A673 (cell line): ENCODE data around the gene KIFAP3. TPM values are rescaled to one million over a fixed set of nuclear protein-coding genes. Genes with fewer than 3 reads are reported as not detected.
"Not testable (repeated sequence)": the region's sequence is repeated elsewhere in the genome, so short reads cannot be mapped to it uniquely, and the experiment has no call there.

ENCODE experiments used
- BruUV-seq: library from RNA; stranded (reverse); fragments of 400-500 nt; replicated peaks from 2 replicates; lab custom pipeline; 2021; lab: Mats Ljungman, UMichigan
- CTCF ChIA-PET: fragments of 300-600 bp; sonication (Branson Sonifier 250); formaldehyde crosslinking; loops from one replicate; lab custom pipeline; 2022; ENCODE audit warnings: antibody characterized with exemption; lab: Charles Lee
- POLR2A ChIA-PET: fragments of 300-600 bp; sonication (Branson Sonifier 250); formaldehyde crosslinking; loops from one replicate; lab custom pipeline; 2022; ENCODE audit warnings: antibody characterized with exemption; ENCODE audit not compliant: low non-redundant PET; lab: Charles Lee
- DNase-seq: peaks from one replicate; pipeline ENCODE4 v3.0.0-alpha.2; 2015; ENCODE audit warnings: low spot score
- H3K27ac ChIP-seq: fragments of 200-600 bp; sonication (generic); 2 replicates; pipeline ENCODE4 v1.5.1; 2016; ENCODE audit warnings: mixed run types, low read depth, mild to moderate bottlenecking, mixed read lengths, antibody characterized with exemption, low read length; ENCODE audit not compliant: poor library complexity, severe bottlenecking
- H3K27me3 ChIP-seq: fragments of 200-600 bp; sonication (generic); replicated peaks from 2 replicates; pipeline ENCODE4 v1.6.1; 2017; ENCODE audit warnings: mixed run types, low read depth, mild to moderate bottlenecking, mixed read lengths, antibody characterized with exemption, low read length; ENCODE audit not compliant: insufficient read depth, poor library complexity
- H3K36me3 ChIP-seq: fragments of 200-600 bp; sonication (generic); 2 replicates; pipeline ENCODE4 v1.6.1; 2016; ENCODE audit warnings: mixed run types, mild to moderate bottlenecking, mixed read lengths, antibody characterized with exemption, low read length; ENCODE audit not compliant: insufficient read depth, poor library complexity, severe bottlenecking
- H3K4me1 ChIP-seq: fragments of 200-600 bp; sonication (generic); 2 replicates; pipeline ENCODE4 v1.6.1; 2017; ENCODE audit warnings: mixed run types, mild to moderate bottlenecking, mixed read lengths, antibody characterized with exemption, low read length; ENCODE audit not compliant: insufficient read depth, poor library complexity, severe bottlenecking
- H3K4me3 ChIP-seq: fragments of 200-600 bp; sonication (generic); 2 replicates; pipeline ENCODE4 v1.5.1; 2016; ENCODE audit warnings: low read depth, mixed run types, mild to moderate bottlenecking, mixed read lengths, low read length; ENCODE audit not compliant: poor library complexity, severe bottlenecking
- H3K9me3 ChIP-seq: fragments of 200-600 bp; sonication (generic); 2 replicates; pipeline ENCODE4 v1.6.1; 2016; ENCODE audit warnings: mixed run types, low read depth, mild to moderate bottlenecking, mixed read lengths, antibody characterized with exemption, low read length; ENCODE audit not compliant: poor library complexity, severe bottlenecking
- EZH2 ChIP-seq: fragments of 200-600 bp; sonication (generic); IDR thresholded peaks from 2 replicates; pipeline ENCODE4 v1.6.1; 2017; ENCODE audit warnings: borderline replicate concordance, low read depth, mild to moderate bottlenecking, mixed read lengths, antibody characterized with exemption, low read length; ENCODE audit not compliant: poor library complexity, severe bottlenecking
- intact Hi-C: fragments of 100-400 bp; cut with micrococcal nuclease; formaldehyde crosslinking; loops from one replicate; pipeline ENCODE4 v1.10.0; 2022; ENCODE audit not compliant: unreplicated experiment
- total RNA-seq: library from RNA; stranded (reverse); gene quantifications from 2 replicates; pipeline ENCODE4 v1.2.3, GENCODE V29; 2021
- TF ChIP-seq, protein P1 (sequence below): fragments of 300-800, 200-600 bp; sonication (generic); conservative IDR thresholded peaks from 2 replicates; pipeline ENCODE4 v1.5.1; 2017; ENCODE audit warnings: low read depth, mild to moderate bottlenecking, antibody characterized with exemption, low read length, moderate library complexity, mixed read lengths

The KIFAP3 gene
- total RNA-seq, 1 experiment from 2014 or later: 12.7 TPM

GRCh38 chr1:170067253-170067819 lies 7.2 kb downstream of the KIFAP3 start:
- no peaks in the 10 kb centered on the region for H3K36me3 ChIP-seq
- H3K4me1 ChIP-seq: no peaks in the 10 kb centered on the region
- POLR2A ChIA-PET: no interaction called here
- DNase-seq: no peak
- intact Hi-C loops: no loop called here
- no TSS peak for BruUV-seq
- H3K9me3 ChIP-seq: no peaks in the 10 kb centered on the region
- H3K4me3 ChIP-seq: no peak overlapping the region
- CTCF ChIA-PET: no interaction called here
- H3K27ac ChIP-seq: no peak overlapping the region
- H3K27me3 ChIP-seq: no peaks in the 10 kb centered on the region
- TF ChIP-seq, protein P1, sequence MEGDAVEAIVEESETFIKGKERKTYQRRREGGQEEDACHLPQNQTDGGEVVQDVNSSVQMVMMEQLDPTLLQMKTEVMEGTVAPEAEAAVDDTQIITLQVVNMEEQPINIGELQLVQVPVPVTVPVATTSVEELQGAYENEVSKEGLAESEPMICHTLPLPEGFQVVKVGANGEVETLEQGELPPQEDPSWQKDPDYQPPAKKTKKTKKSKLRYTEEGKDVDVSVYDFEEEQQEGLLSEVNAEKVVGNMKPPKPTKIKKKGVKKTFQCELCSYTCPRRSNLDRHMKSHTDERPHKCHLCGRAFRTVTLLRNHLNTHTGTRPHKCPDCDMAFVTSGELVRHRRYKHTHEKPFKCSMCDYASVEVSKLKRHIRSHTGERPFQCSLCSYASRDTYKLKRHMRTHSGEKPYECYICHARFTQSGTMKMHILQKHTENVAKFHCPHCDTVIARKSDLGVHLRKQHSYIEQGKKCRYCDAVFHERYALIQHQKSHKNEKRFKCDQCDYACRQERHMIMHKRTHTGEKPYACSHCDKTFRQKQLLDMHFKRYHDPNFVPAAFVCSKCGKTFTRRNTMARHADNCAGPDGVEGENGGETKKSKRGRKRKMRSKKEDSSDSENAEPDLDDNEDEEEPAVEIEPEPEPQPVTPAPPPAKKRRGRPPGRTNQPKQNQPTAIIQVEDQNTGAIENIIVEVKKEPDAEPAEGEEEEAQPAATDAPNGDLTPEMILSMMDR: 0 out of 2 replicates have a peak, but pooled peaks have one; percentile 17
- TF ChIP-seq EZH2: no peak

DNA sequence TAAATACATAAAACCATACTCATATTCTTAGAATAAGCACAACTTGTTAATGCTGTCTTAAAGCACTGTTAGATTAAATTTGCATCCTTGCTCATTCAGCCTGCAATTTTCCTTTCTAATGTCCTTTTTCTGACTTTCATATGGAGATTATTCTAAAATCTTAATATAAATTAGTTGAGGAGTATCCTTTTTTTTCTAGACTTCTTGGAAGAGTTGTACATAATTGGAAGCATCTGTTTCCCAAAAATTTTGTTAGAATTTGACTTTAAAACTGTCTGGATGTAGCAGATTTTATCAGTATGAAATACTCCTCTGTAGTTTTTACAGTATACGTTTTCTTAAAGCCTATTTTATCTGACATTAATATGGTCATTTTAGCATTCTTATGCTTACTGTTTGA lies 9.7 kb downstream of the KIFAP3 start:
- no peaks in the 10 kb centered on the region for H3K27me3 ChIP-seq
- no peaks in the 10 kb centered on the region for H3K36me3 ChIP-seq
- DNase-seq: no peak
- POLR2A ChIA-PET: no interaction called here
- TF ChIP-seq, protein P1: no peak
- TF ChIP-seq EZH2: no peak
- intact Hi-C loops: no loop called here
- no peak overlapping the region for H3K27ac ChIP-seq
- BruUV-seq: no TSS peak
- H3K4me3 ChIP-seq: no peak overlapping the region
- CTCF ChIA-PET: no interaction called here
- H3K9me3 ChIP-seq: no peaks in the 10 kb centered on the region
- H3K4me1 ChIP-seq: no peaks in the 10 kb centered on the region

GRCh38 chr1:170063109-170063826 lies 11.2 kb downstream of the KIFAP3 start:
- ChIA-PET POLR2A (no interaction called here), CTCF (no interaction called here)
- H3K4me3 ChIP-seq: no peak overlapping the region
- H3K36me3 ChIP-seq: no peaks in the 10 kb centered on the region
- no TSS peak for BruUV-seq
- no peaks in the 10 kb centered on the region for H3K4me1 ChIP-seq
- TF ChIP-seq, protein P1: no peak
- TF ChIP-seq EZH2: no peak
- no peaks in the 10 kb centered on the region for H3K9me3 ChIP-seq
- no peak for DNase-seq
- intact Hi-C loops: no loop called here
- H3K27ac ChIP-seq: no peak overlapping the region
- no peaks in the 10 kb centered on the region for H3K27me3 ChIP-seq

GRCh38 chr1:170061676-170062075 lies 12.8 kb downstream of the KIFAP3 start:
- POLR2A ChIA-PET, H3K27ac ChIP-seq, H3K4me3 ChIP-seq, H3K27me3 ChIP-seq, BruUV-seq, H3K4me1 ChIP-seq, H3K36me3 ChIP-seq, intact Hi-C loops, DNase-seq, CTCF ChIA-PET, H3K9me3 ChIP-seq: not testable (repeated sequence)

DNA sequence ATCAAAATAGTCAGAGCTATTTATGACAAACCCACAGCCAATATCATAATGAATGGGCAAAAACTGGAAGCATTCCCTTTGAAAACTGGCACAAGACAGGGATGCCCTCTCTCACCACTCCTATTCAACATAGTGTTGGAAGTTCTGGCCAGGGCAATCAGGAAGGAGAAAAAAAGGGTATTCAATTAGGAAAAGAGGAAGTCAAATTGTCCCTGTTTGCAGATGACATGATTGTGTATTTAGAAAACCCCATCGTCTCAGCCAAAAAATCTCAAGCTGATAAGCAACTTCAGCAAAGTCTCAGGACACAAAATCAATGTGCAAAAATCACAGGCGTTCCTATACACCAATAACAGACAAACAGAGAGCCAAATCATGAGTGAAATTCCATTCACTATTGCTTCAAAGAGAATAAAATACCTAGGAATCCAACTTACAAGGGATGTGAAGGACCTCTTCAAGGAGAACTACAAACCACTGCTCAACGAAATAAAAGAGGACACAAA lies 14.4 kb downstream of the KIFAP3 start:
- H3K27ac ChIP-seq, H3K9me3 ChIP-seq, BruUV-seq, DNase-seq, CTCF ChIA-PET, POLR2A ChIA-PET, H3K4me1 ChIP-seq, intact Hi-C loops, H3K27me3 ChIP-seq, H3K36me3 ChIP-seq, H3K4me3 ChIP-seq: not testable (repeated sequence)
